NCI-H1930 (cell line): ENCODE results near the gene MYH16.
"Not testable (repeated sequence)": the region's sequence is repeated elsewhere in the genome, so short reads cannot be mapped to it uniquely, and the experiment has no call there.

ENCODE experiments used
- DNase-seq, 2 experiments: peaks; one replicate each; lab custom pipeline; 2025; lab: John Stamatoyannopoulos, UW

Gene MYH16

GRCh38 chr7:99258501-99258900, 14.1 kb upstream of the MYH16 start:
- DNase-seq = no peak

GRCh38 chr7:99260395-99260794, 12.2 kb upstream of the MYH16 start:
- no peak for DNase-seq

- DNase-seq = no peak
Measured at GRCh38 chr7:99261646-99262045, 11.0 kb upstream of the MYH16 start.

- no peak for DNase-seq
Measured at GRCh38 chr7:99265848-99266480, 6.7 kb upstream of the MYH16 start.

- no peak for DNase-seq
Measured at GRCh38 chr7:99267481-99267840, 5.2 kb upstream of the MYH16 start.

- DNase-seq = no peak
Measured at GRCh38 chr7:99267841-99268576, 4.6 kb upstream of the MYH16 start.

- DNase-seq = no peak
Measured at GRCh38 chr7:99268577-99268908, 4.1 kb upstream of the MYH16 start.

GRCh38 chr7:99270702-99271101, 1.9 kb upstream of the MYH16 start:
- no peak for DNase-seq

GRCh38 chr7:99273561-99273960, 922 bp downstream of the MYH16 start:
- not testable (repeated sequence) for DNase-seq

- not testable (repeated sequence) for DNase-seq
Measured at GRCh38 chr7:99274908-99275307, 2.3 kb downstream of the MYH16 start.

GRCh38 chr7:99275496-99275895, 2.9 kb downstream of the MYH16 start:
- no peak for DNase-seq

GRCh38 chr7:99278180-99278579, 5.5 kb downstream of the MYH16 start:
- DNase-seq = no peak

- not testable (repeated sequence) for DNase-seq
Measured at GRCh38 chr7:99284165-99284564, 11.5 kb downstream of the MYH16 start.

- DNase-seq = no peak
Measured at GRCh38 chr7:99287779-99288534, 15.3 kb downstream of the MYH16 start.

- no peak for DNase-seq
Measured at GRCh38 chr7:99289185-99289584, 16.5 kb downstream of the MYH16 start.

- DNase-seq = not testable (repeated sequence)
Measured at GRCh38 chr7:99290148-99290547, 17.5 kb downstream of the MYH16 start.

- DNase-seq = no peak
Measured at GRCh38 chr7:99290980-99291607, 18.5 kb downstream of the MYH16 start.

- DNase-seq = no peak
Measured at GRCh38 chr7:99292127-99292526, 19.5 kb downstream of the MYH16 start.

- DNase-seq = no peak
Measured at GRCh38 chr7:99293167-99293566, 20.5 kb downstream of the MYH16 start.

GRCh38 chr7:99293650-99294049, 21.0 kb downstream of the MYH16 start:
- DNase-seq = no peak

GRCh38 chr7:99296471-99296870, 23.8 kb downstream of the MYH16 start:
- DNase-seq = no peak

GRCh38 chr7:99301496-99301895, 28.9 kb downstream of the MYH16 start:
- no peak for DNase-seq
